ENCODE measurements around the gene FEN1.

The FEN1 gene

GRCh38 chr11:61828629-61829407 is 36.1 kb downstream of the FEN1 start:
- TF ChIP-seq Cebpa-rat (IDR thresholded peaks at IDR 0.05): no peak
- H3K4me3 ChIP-seq: peak overlapping the region; percentile 91
- no peaks in the 10 kb centered on the region for H3K9me3 ChIP-seq
- H3K36me3 ChIP-seq: peaks cover 11% of the 10 kb centered on the region
- peak overlapping the region; percentile 97 for H3K9ac ChIP-seq
- H3K27ac ChIP-seq: peak overlapping the region; percentile 99
- peaks cover 42% of the 10 kb centered on the region for H4K20me1 ChIP-seq
- peak overlapping the region; percentile 99 for H3K4me2 ChIP-seq
- no peaks in the 10 kb centered on the region for H3K27me3 ChIP-seq
- H3K4me1 ChIP-seq: peaks cover 62% of the 10 kb centered on the region

- H3K4me1 ChIP-seq: peaks cover 69% of the 10 kb centered on the region
Observed at GRCh38 chr11:61829806-61830205, 37.1 kb downstream of the FEN1 start.

GRCh38 chr11:61830237-61831105 is 37.8 kb downstream of the FEN1 start:
- Histone ChIP-seq H3K9ac (peak overlapping the region; percentile 97), H3K4me2 (peak overlapping the region; percentile 99)

More at GRCh38 chr11:61829806-61830205, 37.1 kb downstream of the FEN1 start:
- peak overlapping the region; percentile 91 for H3K4me3 ChIP-seq
- H4K20me1 ChIP-seq: peaks cover 42% of the 10 kb centered on the region
- TF ChIP-seq Cebpa-rat (IDR thresholded peaks at IDR 0.05): no peak
- H3K27ac ChIP-seq: peak overlapping the region; percentile 99
- peaks cover 11% of the 10 kb centered on the region for H3K36me3 ChIP-seq
- peak overlapping the region; percentile 97 for H3K9ac ChIP-seq
- H3K4me2 ChIP-seq: peak overlapping the region; percentile 99
- H3K27me3 ChIP-seq: no peaks in the 10 kb centered on the region
- H3K9me3 ChIP-seq: no peaks in the 10 kb centered on the region

GRCh38 chr11:61832207-61832606 is 39.5 kb downstream of the FEN1 start:
- peaks cover 23% of the 10 kb centered on the region for H3K36me3 ChIP-seq
- peak overlapping the region; percentile 99 for H3K27ac ChIP-seq
- H3K27me3 ChIP-seq: no peaks in the 10 kb centered on the region
- peak overlapping the region; percentile 99 for H3K4me2 ChIP-seq
- H3K4me1 ChIP-seq: peaks cover 76% of the 10 kb centered on the region
- H3K9me3 ChIP-seq: no peaks in the 10 kb centered on the region
- H3K9ac ChIP-seq: peak overlapping the region; percentile 97
- no peak for TF ChIP-seq Cebpa-rat (IDR thresholded peaks at IDR 0.05)
- peak overlapping the region; percentile 91 for H3K4me3 ChIP-seq
- H4K20me1 ChIP-seq: peaks cover 42% of the 10 kb centered on the region

More at GRCh38 chr11:61830237-61831105, 37.8 kb downstream of the FEN1 start:
- Histone ChIP-seq H3K4me3 (peak overlapping the region; percentile 91), H3K9me3 (no peaks in the 10 kb centered on the region), H3K27ac (peak overlapping the region; percentile 99), H3K27me3 (no peaks in the 10 kb centered on the region), H4K20me1 (peaks cover 42% of the 10 kb centered on the region), H3K4me1 (peaks cover 75% of the 10 kb centered on the region), H3K36me3 (peaks cover 11% of the 10 kb centered on the region)
- no peak for TF ChIP-seq Cebpa-rat (IDR thresholded peaks at IDR 0.05)

GRCh38 chr11:61832754-61833153 is 40.0 kb downstream of the FEN1 start:
- H3K27ac ChIP-seq: peak overlapping the region; percentile 99
- H4K20me1 ChIP-seq: peaks cover 42% of the 10 kb centered on the region
- no peaks in the 10 kb centered on the region for H3K9me3 ChIP-seq
- H3K9ac ChIP-seq: peak overlapping the region; percentile 97
- TF ChIP-seq Cebpa-rat (IDR thresholded peaks at IDR 0.05): no peak
- H3K4me2 ChIP-seq: peak overlapping the region; percentile 99
- H3K27me3 ChIP-seq: no peaks in the 10 kb centered on the region
- H3K4me3 ChIP-seq: peak overlapping the region; percentile 91
- H3K36me3 ChIP-seq: peaks cover 28% of the 10 kb centered on the region
- H3K4me1 ChIP-seq: peaks cover 82% of the 10 kb centered on the region

GRCh38 chr11:61833471-61833870 is 40.8 kb downstream of the FEN1 start:
- peak overlapping the region; percentile 91 for H3K4me3 ChIP-seq
- peak overlapping the region; percentile 97 for H3K9ac ChIP-seq
- peak overlapping the region; percentile 99 for H3K27ac ChIP-seq
- H3K4me1 ChIP-seq: peaks cover 82% of the 10 kb centered on the region
- no peaks in the 10 kb centered on the region for H3K9me3 ChIP-seq
- peak overlapping the region; percentile 99 for H3K4me2 ChIP-seq
- no peaks in the 10 kb centered on the region for H3K27me3 ChIP-seq
- H3K36me3 ChIP-seq: peaks cover 35% of the 10 kb centered on the region
- peaks cover 42% of the 10 kb centered on the region for H4K20me1 ChIP-seq
- TF ChIP-seq Cebpa-rat (IDR thresholded peaks at IDR 0.05): no peak

GRCh38 chr11:61833926-61834277 is 41.2 kb downstream of the FEN1 start:
- no peak for TF ChIP-seq Cebpa-rat (IDR thresholded peaks at IDR 0.05)
- peak overlapping the region; percentile 91 for H3K4me3 ChIP-seq
- no peaks in the 10 kb centered on the region for H3K27me3 ChIP-seq
- H3K27ac ChIP-seq: peak overlapping the region; percentile 99
- H3K4me2 ChIP-seq: peak overlapping the region; percentile 99
- H3K36me3 ChIP-seq: peaks cover 40% of the 10 kb centered on the region
- peaks cover 82% of the 10 kb centered on the region for H3K4me1 ChIP-seq
- H3K9me3 ChIP-seq: no peaks in the 10 kb centered on the region
- peak overlapping the region; percentile 97 for H3K9ac ChIP-seq
- peaks cover 42% of the 10 kb centered on the region for H4K20me1 ChIP-seq

GRCh38 chr11:61834278-61835048 is 41.8 kb downstream of the FEN1 start:
- Histone ChIP-seq H3K9me3 (no peaks in the 10 kb centered on the region), H3K4me1 (peaks cover 80% of the 10 kb centered on the region), H3K4me3 (peak overlapping the region; percentile 91), H3K36me3 (peaks cover 45% of the 10 kb centered on the region), H3K4me2 (peak overlapping the region; percentile 99), H4K20me1 (peaks cover 37% of the 10 kb centered on the region), H3K27ac (peak overlapping the region; percentile 99), H3K27me3 (no peaks in the 10 kb centered on the region), H3K9ac (peak overlapping the region; percentile 97)
- no peak for TF ChIP-seq Cebpa-rat (IDR thresholded peaks at IDR 0.05)

- Histone ChIP-seq H3K36me3 (peaks cover 63% of the 10 kb centered on the region), H3K9me3 (no peaks in the 10 kb centered on the region), H3K4me3 (no peak overlapping the region)
Observed at GRCh38 chr11:61836193-61836592, 43.5 kb downstream of the FEN1 start.

More at GRCh38 chr11:61836193-61836592, 43.5 kb downstream of the FEN1 start:
- Histone ChIP-seq H3K4me1 (peaks cover 62% of the 10 kb centered on the region), H3K27me3 (no peaks in the 10 kb centered on the region), H3K4me2 (peak overlapping the region; percentile 99), H4K20me1 (peaks cover 19% of the 10 kb centered on the region), H3K27ac (peak overlapping the region; percentile 99), H3K9ac (peak overlapping the region; percentile 97; the same call in 1 of the 2 replicates)
- TF ChIP-seq Cebpa-rat (IDR thresholded peaks at IDR 0.05): no peak
